GM23248 (cell line): ENCODE results near the gene C2CD2. TPM values are rescaled to one million over a fixed set of nuclear protein-coding genes. Genes with fewer than 3 reads are reported as not detected.

Experiments used
- DNase-seq: peaks from one replicate; pipeline ENCODE4 v3.0.0-alpha.2; 2015
- H2AFZ ChIP-seq: fragments of 200-600 bp; sonication (generic); 2 replicates; pipeline ENCODE4 v1.6.1; 2016; ENCODE audit warnings: antibody characterized with exemption
- H3F3A ChIP-seq: fragments of 200-600 bp; sonication (generic); 2 replicates; pipeline ENCODE4 v1.6.1; 2016; ENCODE audit warnings: mild to moderate bottlenecking, antibody characterized with exemption, mixed run types; ENCODE audit not compliant: insufficient read depth
- H3K27ac ChIP-seq: fragments of 200-600 bp; sonication (generic); 2 replicates; pipeline ENCODE4 v1.5.1; 2016; ENCODE audit warnings: mild to moderate bottlenecking
- H3K27me3 ChIP-seq: fragments of 200-600 bp; sonication (generic); replicated peaks from 2 replicates; pipeline ENCODE4 v1.6.1; 2016; ENCODE audit warnings: mild to moderate bottlenecking; ENCODE audit not compliant: insufficient read depth
- H3K36me3 ChIP-seq: fragments of 200-600 bp; sonication (generic); 2 replicates; pipeline ENCODE4 v1.6.1; 2016; ENCODE audit warnings: low read depth, mild to moderate bottlenecking
- H3K4me1 ChIP-seq: fragments of 200-600 bp; sonication (generic); 2 replicates; pipeline ENCODE4 v1.6.1; 2016; ENCODE audit warnings: mild to moderate bottlenecking; ENCODE audit not compliant: insufficient read depth
- H3K4me2 ChIP-seq: fragments of 200-600 bp; sonication (generic); one replicate; pipeline ENCODE4 v1.6.1; 2016; ENCODE audit warnings: mild to moderate bottlenecking; ENCODE audit not compliant: unreplicated experiment
- H3K4me3 ChIP-seq: fragments of 200-600 bp; sonication (generic); 2 replicates; pipeline ENCODE4 v1.5.1; 2016; ENCODE audit warnings: mild to moderate bottlenecking
- H3K79me2 ChIP-seq: fragments of 200-600 bp; sonication (generic); 2 replicates; pipeline ENCODE4 v1.6.1; 2016; ENCODE audit warnings: mild to moderate bottlenecking; ENCODE audit not compliant: insufficient read depth
- H3K9ac ChIP-seq: fragments of 200-600 bp; sonication (generic); 2 replicates; pipeline ENCODE4 v1.6.1; 2016; ENCODE audit warnings: mild to moderate bottlenecking
- H3K9me2 ChIP-seq: fragments of 200-600 bp; sonication (generic); 2 replicates; pipeline ENCODE4 v1.6.1; 2016; ENCODE audit warnings: mixed run types, mild to moderate bottlenecking, moderate library complexity; ENCODE audit not compliant: insufficient read depth
- H3K9me3 ChIP-seq: fragments of 200-600 bp; sonication (generic); one replicate; pipeline ENCODE4 v1.6.1; 2017; ENCODE audit warnings: low read depth
- H4K20me1 ChIP-seq: fragments of 200-600 bp; sonication (generic); 2 replicates; pipeline ENCODE4 v1.6.0; 2016; ENCODE audit not compliant: insufficient read depth
- EZH2 ChIP-seq: fragments of 200-600 bp; sonication (generic); IDR thresholded peaks from 2 replicates; pipeline ENCODE4 v1.6.1; 2018; ENCODE audit warnings: antibody characterized with exemption, mild to moderate bottlenecking; ENCODE audit not compliant: insufficient read depth, poor library complexity, severe bottlenecking
- EZH2phosphoT487 ChIP-seq: fragments of 200-600 bp; sonication (generic); IDR thresholded peaks from 2 replicates; pipeline ENCODE4 v1.6.1; 2018; ENCODE audit warnings: antibody characterized with exemption, moderate library complexity, mild to moderate bottlenecking, low read depth; ENCODE audit not compliant: insufficient read depth
- WGBS, 2 experiments: methylation state at CpG; one replicate each; pipeline ENCODE4 v1.1.6; 2015 to 2017; ENCODE audit warnings: low lambda C conversion rate in 2 of 2, low coverage in 1 of 2; ENCODE audit errors: missing lambda C conversion rate in 2 of 2; 5-methylcytosine and 5-hydroxymethylcytosine counted together
- in situ Hi-C: fragments of 300-500 bp; cut with MboI; formaldehyde crosslinking; loops from 2 replicates; pipeline ENCODE4 v1.15.0; 2020
- polyA plus RNA-seq: library from polyadenylated mRNA; unstranded; fragments of >200 nt; fragmentation: Nextera tagmentation; extraction: Ambion mirVana; gene quantifications from 2 replicates; pipeline ENCODE4 v1.2.1, GENCODE V29; 2016
- total RNA-seq: library from RNA; depleted of rRNA; stranded (reverse); fragments of >200 nt; shearing (Covaris generic); gene quantifications from 2 replicates; pipeline ENCODE4 v1.2.3, GENCODE V29; 2014

C2CD2 gene
- total and polyA plus RNA-seq, 2 experiments from 2014 or later: 7.6 to 12.2 TPM

GRCh38 chr21:41914965-41915364 is 38.9 kb downstream of the C2CD2 start:
- no peak for DNase-seq
- H3K4me3 ChIP-seq: no peak overlapping the region
- no peaks in the 10 kb centered on the region for H4K20me1 ChIP-seq
- H3F3A ChIP-seq: no peaks in the 10 kb centered on the region
- H3K36me3 ChIP-seq: peaks cover 26% of the 10 kb centered on the region
- H3K4me2 ChIP-seq: no peak overlapping the region
- no peaks in the 10 kb centered on the region for H3K9me2 ChIP-seq
- TF ChIP-seq EZH2phosphoT487: no peak
- TF ChIP-seq EZH2: no peak
- H3K9ac ChIP-seq: no peak overlapping the region
- WGBS, 2 experiments: 83 to 86% methylated on average over 6 of the region's 6 CpGs
- no peak overlapping the region for H2AFZ ChIP-seq
- no peaks in the 10 kb centered on the region for H3K9me3 ChIP-seq
- H3K4me1 ChIP-seq: no peaks in the 10 kb centered on the region
- no peaks in the 10 kb centered on the region for H3K27me3 ChIP-seq
- no peaks in the 10 kb centered on the region for H3K79me2 ChIP-seq
- no peak overlapping the region for H3K27ac ChIP-seq
- in situ Hi-C loops: no loop called here

- Histone ChIP-seq H3K4me1 (no peaks in the 10 kb centered on the region), H3K27ac (no peak overlapping the region), H3K36me3 (peaks cover 26% of the 10 kb centered on the region), H3K27me3 (no peaks in the 10 kb centered on the region), H2AFZ (no peak overlapping the region), H3K9me2 (no peaks in the 10 kb centered on the region), H3K9me3 (no peaks in the 10 kb centered on the region), H3K4me2 (no peak overlapping the region), H3K4me3 (no peak overlapping the region), H3K79me2 (no peaks in the 10 kb centered on the region), H3F3A (no peaks in the 10 kb centered on the region), H3K9ac (no peak overlapping the region), H4K20me1 (no peaks in the 10 kb centered on the region)
- no peak for DNase-seq
- WGBS, 2 experiments: 93 to 96% methylated on average over 12 of the region's 12 CpGs
- in situ Hi-C loops: no loop called here
- TF ChIP-seq EZH2 (no peak), EZH2phosphoT487 (no peak)
These were observed 39.5 kb downstream of the C2CD2 start for GRCh38 chr21:41914358-41914757.

- H3K27ac ChIP-seq: no peak overlapping the region
These were observed 40.6 kb downstream of the C2CD2 start for GRCh38 chr21:41913230-41913629.

GRCh38 chr21:41908829-41909228 is 45.0 kb downstream of the C2CD2 start:
- Histone ChIP-seq H3K9me3 (no peaks in the 10 kb centered on the region), H3F3A (no peaks in the 10 kb centered on the region), H3K4me2 (no peak overlapping the region), H3K4me1 (no peaks in the 10 kb centered on the region), H2AFZ (no peak overlapping the region), H3K4me3 (no peak overlapping the region), H4K20me1 (no peaks in the 10 kb centered on the region), H3K27me3 (no peaks in the 10 kb centered on the region), H3K79me2 (no peaks in the 10 kb centered on the region), H3K9ac (no peak overlapping the region), H3K36me3 (peaks cover 18% of the 10 kb centered on the region), H3K9me2 (no peaks in the 10 kb centered on the region), H3K27ac (no peak overlapping the region)
- no peak for TF ChIP-seq EZH2phosphoT487
- no peak for TF ChIP-seq EZH2
- in situ Hi-C loops: no loop called here
- DNase-seq: no peak
- 81 to 90% methylated on average over 3 of the region's 3 CpGs for WGBS, 2 experiments

More at GRCh38 chr21:41913230-41913629, 40.6 kb downstream of the C2CD2 start:
- Histone ChIP-seq H3F3A (no peaks in the 10 kb centered on the region), H3K4me3 (no peak overlapping the region), H3K36me3 (peaks cover 31% of the 10 kb centered on the region), H3K4me2 (no peak overlapping the region), H3K4me1 (no peaks in the 10 kb centered on the region), H2AFZ (no peak overlapping the region), H3K9me3 (no peaks in the 10 kb centered on the region), H3K27me3 (no peaks in the 10 kb centered on the region), H3K9ac (no peak overlapping the region), H3K79me2 (no peaks in the 10 kb centered on the region), H4K20me1 (no peaks in the 10 kb centered on the region), H3K9me2 (no peaks in the 10 kb centered on the region)
- WGBS, 2 experiments: 96 to 97% methylated on average over 9 of the region's 9 CpGs
- no peak for TF ChIP-seq EZH2
- TF ChIP-seq EZH2phosphoT487: no peak
- in situ Hi-C loops: no loop called here
- no peak for DNase-seq
